GM18907 (cell line): ENCODE data around the gene STAT4.

Source experiments
- ATAC-seq: cut with Tn5 transposase; IDR thresholded peaks from one replicate; pipeline ENCODE4 v1.9.1; 2021; ENCODE audit warnings: mild to moderate bottlenecking, moderate library complexity; ENCODE audit not compliant: unreplicated experiment

Gene STAT4

DNA sequence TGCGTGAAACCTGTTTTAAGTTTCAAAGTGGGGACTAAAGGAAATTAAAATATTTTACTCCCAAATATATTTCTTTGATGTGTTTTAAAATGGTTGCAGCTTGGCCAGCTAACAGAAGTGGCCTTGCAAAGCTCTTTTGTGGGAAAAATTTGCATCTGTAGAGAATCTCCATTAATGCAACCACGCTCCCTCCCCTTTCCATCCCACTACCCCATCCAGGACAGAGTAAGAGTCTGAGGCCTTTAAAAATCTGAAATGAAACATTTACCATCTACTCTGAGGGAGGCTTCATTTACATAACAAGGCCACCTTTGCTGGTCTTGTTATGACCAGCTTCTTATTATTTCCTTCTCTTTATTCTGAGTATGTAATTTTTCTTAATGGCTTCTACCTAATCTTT is 63.5 kb downstream of the STAT4 start:
- ATAC-seq, result no peak

GRCh38 chr2:191086706-191087105 is 64.1 kb downstream of the STAT4 start:
- no peak for ATAC-seq

DNA sequence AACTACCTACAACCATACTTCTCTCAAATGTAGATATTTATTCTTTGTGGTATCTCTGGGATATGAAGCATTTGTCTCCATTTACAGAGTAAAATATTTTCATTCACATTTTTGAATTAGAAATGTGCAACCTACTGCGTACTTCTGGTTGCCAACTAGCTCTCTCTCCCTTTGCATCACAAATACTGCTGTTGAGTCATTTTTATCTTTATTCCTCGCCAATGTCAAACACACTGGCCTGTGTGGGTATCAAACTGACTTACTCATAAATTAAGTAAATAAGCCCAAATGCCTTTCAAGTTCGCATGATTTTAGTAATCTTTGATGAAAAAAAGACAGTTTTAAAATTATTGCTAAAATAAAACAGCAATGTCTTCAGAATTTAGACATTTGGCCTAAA is 67.3 kb downstream of the STAT4 start:
- no peak for ATAC-seq

GRCh38 chr2:191082321-191082720 is 68.5 kb downstream of the STAT4 start:
- no peak for ATAC-seq

GRCh38 chr2:191081411-191082155 is 69.2 kb downstream of the STAT4 start:
- no peak for ATAC-seq

DNA sequence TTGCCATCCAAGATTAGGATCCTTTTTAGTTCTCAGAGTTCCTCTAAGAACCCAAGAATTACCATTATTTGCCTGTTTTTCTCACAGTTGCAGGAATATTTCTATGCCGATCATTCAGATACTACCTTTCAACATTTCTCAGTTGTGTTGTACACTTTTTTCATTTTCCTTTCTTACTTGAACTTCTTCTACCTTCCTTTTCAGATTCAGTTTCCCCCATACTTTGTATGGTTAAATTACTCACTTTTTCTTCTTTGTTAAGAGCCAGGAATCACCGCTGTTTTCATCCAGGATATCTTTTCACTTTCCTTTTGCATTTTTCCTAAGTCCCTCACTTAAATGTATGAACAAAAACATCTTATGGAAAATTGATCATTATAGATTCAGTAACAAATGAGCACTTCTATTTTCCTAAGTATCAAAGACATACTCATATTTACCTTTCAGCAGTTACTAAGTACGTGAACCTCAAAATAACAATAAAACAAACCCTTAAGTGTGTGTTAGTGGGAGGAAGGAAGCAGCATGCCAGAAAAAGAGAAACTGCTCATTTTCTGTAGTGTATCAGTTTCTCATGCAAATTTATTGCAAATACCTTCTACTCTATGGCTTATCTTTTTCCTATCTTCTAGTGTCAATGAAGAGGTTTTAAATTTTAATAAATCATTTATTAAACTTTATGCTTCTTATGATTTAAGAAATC is 72.5 kb downstream of the STAT4 start:
- no peak for ATAC-seq

- ATAC-seq, result no peak
Measured at GRCh38 chr2:191070276-191070675, 80.5 kb downstream of the STAT4 start.

DNA sequence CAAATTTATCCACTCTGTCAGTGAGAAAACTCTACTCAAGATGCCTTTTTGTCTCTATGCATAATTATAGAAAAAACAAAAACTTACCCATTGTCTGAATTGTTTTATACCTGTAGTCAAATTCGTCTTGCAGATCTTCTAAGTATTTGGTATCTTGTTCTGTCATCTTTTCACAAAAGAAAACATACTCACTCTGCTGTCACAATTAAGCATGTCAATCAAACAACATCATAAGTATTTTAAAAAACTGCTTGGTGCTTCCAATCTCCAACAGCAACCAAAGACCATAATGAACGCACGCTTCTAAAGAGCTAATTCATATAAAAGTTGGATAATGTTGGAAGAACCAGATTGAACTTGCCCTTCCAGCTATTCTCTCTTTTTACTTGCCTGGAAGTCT is 81.2 kb downstream of the STAT4 start:
- no peak for ATAC-seq

- ATAC-seq, result no peak
Measured at GRCh38 chr2:191066919-191067233, 83.9 kb downstream of the STAT4 start.

- ATAC-seq, result no peak
Measured at GRCh38 chr2:191066197-191066918, 84.4 kb downstream of the STAT4 start.

- ATAC-seq, result no peak
Measured at GRCh38 chr2:191065785-191066184, 85.0 kb downstream of the STAT4 start.

GRCh38 chr2:191064590-191064989 is 86.2 kb downstream of the STAT4 start:
- ATAC-seq, result no peak

DNA sequence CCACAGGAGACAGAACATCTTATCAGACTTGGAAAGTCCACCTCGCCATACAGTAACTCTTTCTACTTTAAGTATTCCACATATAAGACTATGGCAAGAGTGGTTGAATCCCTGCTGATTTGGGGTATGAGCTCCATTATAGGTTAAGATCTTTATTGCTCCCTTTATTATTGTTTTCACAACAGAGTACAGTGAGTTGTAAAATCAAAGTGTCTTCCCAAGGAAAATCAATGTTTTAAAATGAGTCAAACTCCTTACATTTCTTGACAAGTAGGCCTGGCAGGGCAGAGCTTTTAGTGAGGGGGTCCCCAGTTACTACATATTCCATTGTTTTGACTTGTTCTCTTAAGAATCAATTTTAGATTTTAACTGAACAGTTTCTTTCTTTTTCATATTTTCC is 87.2 kb downstream of the STAT4 start:
- ATAC-seq, result no peak

- no peak for ATAC-seq
Measured at GRCh38 chr2:191061381-191061980, 89.3 kb downstream of the STAT4 start.

GRCh38 chr2:191059308-191059707 is 91.5 kb downstream of the STAT4 start:
- ATAC-seq, result no peak

DNA sequence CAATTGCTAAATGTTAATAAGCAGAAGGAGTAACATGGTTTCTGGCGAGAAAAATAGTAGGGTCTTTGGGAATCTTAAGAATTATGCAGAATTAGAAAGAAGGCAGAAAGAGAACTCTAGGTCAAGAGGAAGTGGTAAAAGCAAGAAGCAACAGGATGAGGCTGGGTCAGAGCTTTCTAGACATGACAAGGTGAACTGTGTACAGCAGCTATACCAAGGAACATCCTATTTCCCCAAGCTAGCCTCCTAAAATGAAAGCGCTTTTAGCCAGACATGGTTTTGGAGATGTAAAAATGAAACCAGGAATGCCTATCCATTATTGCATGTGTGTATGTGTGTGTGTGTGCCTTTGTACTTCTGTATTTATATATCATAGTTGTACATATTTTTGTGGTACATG is 94.6 kb downstream of the STAT4 start:
- ATAC-seq, result no peak

GRCh38 chr2:191053256-191053655 is 97.5 kb downstream of the STAT4 start:
- no peak for ATAC-seq

DNA sequence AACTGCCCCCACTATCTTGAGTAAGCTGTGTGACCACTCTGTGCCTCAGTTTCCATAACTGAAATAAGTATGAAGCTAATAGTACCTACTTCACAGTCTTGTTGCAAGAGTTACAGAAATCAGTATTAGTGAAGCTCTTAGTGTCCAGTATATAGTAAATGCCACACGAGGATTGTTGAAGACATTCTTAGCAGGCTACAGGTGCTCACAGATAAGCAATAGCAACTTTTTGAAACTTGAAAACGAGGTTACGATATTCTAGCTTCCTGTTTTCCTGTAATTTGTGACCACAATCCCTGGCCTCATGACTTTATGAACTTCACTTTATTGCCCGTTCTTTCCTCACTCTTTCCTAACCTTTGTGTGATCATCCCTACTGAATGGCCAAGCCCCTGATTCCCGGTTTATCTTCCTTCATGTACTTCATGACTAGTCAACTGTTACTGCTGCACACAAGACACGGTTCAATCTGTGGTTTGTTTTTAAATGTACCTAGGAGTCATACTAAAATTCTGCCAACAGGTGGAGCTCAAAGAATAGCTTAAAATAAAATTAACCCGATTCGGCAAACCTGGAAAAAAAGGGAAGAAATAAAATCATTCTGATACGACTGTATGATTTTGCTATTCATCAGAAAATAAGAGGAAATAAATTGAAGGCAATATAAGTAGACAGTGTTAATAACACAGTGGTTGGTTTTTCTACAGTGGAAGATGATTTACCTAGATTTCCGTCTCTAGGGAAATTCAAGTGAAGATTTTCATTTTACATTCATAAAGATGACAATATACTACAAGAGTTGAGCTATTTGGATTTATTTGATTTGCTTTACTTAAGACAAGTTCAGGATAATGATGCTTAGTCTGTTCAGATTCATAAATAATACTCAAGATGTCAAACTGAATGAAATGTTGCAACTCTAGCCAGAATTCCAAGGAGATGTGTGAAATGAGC is 98.7 kb downstream of the STAT4 start:
- ATAC-seq, result no peak

DNA sequence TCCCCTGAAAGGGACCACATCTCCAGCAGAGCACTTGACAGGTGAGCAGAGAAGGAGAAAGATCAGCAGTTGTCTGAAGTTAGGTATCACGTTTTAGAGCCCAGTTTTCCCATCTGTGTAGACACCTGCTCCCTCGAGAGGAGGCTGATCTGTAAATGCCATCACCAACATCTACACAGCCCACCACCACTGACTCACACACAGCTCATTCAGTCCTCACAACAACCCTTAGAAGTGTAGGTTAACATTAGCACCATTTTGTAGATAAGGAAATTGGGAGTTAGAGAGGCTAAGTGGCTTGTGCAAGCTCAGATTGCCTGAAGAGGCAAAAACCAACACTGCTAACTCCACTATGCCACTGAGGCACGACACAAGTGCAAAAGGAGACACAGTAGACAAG is 99.6 kb downstream of the STAT4 start:
- no peak for ATAC-seq

GRCh38 chr2:191050640-191050987 is 100.2 kb downstream of the STAT4 start:
- ATAC-seq, result no peak
